HG03575 (cell line): ENCODE data around the gene SAPCD2.
"Not testable (repeated sequence)": the region's sequence is repeated elsewhere in the genome, so short reads cannot be mapped to it uniquely, and the experiment has no call there.

ENCODE experiments used
- ATAC-seq: cut with Tn5 transposase; IDR thresholded peaks from one replicate; pipeline ENCODE4 v1.9.1; 2021; ENCODE audit not compliant: unreplicated experiment, insufficient number of reproducible peaks, low FRiP score; ENCODE audit errors: extremely low read depth

Gene SAPCD2

GRCh38 chr9:137070201-137070905, at the start of gene SAPCD2:
Gene SAPCD2, minus strand, starts transcription at chr9:137070557. Its CDS starts 97 bp downstream, at chr9:137070460.
- ATAC-seq, result no peak

GRCh38 chr9:137118092-137118603, 47.8 kb upstream of the SAPCD2 start:
- not testable (repeated sequence) for ATAC-seq

- no peak for ATAC-seq
Measured at GRCh38 chr9:137117269-137117731, 46.9 kb upstream of the SAPCD2 start.

- ATAC-seq, result no peak
Measured at GRCh38 chr9:137116728-137117127, 46.4 kb upstream of the SAPCD2 start.

GRCh38 chr9:137116027-137116507, 45.7 kb upstream of the SAPCD2 start:
- ATAC-seq, result no peak

- no peak for ATAC-seq
Measured at GRCh38 chr9:137115394-137116026, 45.2 kb upstream of the SAPCD2 start.

GRCh38 chr9:137114613-137115393, 44.4 kb upstream of the SAPCD2 start, which contains the start of gene DPP7:
Gene DPP7, minus strand, starts transcription at chr9:137114733. Its CDS starts 20 bp downstream, at chr9:137114713.
- no peak for ATAC-seq

- ATAC-seq, result no peak
Measured at GRCh38 chr9:137114220-137114612, 43.9 kb upstream of the SAPCD2 start.

- ATAC-seq, result no peak
Measured at GRCh38 chr9:137113385-137114159, 43.2 kb upstream of the SAPCD2 start.

GRCh38 chr9:137112564-137113384, 42.4 kb upstream of the SAPCD2 start:
- no peak for ATAC-seq

- ATAC-seq, result no peak
Measured at GRCh38 chr9:137111788-137112563, 41.6 kb upstream of the SAPCD2 start.

GRCh38 chr9:137110911-137111787, 40.8 kb upstream of the SAPCD2 start:
- no peak for ATAC-seq

GRCh38 chr9:137110147-137110910, 40.0 kb upstream of the SAPCD2 start:
- ATAC-seq, result no peak

- no peak for ATAC-seq
Measured at GRCh38 chr9:137109250-137110146, 39.1 kb upstream of the SAPCD2 start.
